HG03565 (cell line): ENCODE results near the gene TMIE.

ENCODE experiments used
- ATAC-seq: cut with Tn5 transposase; IDR thresholded peaks from one replicate; pipeline ENCODE4 v1.9.1; 2021; ENCODE audit warnings: mild to moderate bottlenecking, moderate library complexity; ENCODE audit not compliant: unreplicated experiment

The TMIE gene

DNA sequence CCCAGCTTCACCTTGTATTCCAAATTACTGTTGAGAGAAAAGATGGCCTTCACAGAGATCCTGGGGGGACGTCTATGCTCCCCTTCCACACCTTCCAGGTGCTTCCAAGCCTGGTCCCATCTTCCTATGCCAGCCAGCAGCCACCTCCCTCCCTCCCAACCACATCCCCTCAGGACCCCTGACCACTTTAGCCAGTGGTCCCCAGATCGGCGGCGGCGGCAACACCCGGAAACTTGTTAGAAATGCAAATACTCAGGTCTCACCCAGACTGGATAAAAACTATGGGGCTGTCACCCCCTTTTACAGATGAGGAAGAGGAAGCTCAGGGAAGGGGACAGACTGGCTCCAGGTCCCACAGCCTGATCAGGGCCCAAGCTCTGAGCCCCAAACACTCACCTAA, 54.5 kb downstream of the TMIE start:
- no peak for ATAC-seq

DNA sequence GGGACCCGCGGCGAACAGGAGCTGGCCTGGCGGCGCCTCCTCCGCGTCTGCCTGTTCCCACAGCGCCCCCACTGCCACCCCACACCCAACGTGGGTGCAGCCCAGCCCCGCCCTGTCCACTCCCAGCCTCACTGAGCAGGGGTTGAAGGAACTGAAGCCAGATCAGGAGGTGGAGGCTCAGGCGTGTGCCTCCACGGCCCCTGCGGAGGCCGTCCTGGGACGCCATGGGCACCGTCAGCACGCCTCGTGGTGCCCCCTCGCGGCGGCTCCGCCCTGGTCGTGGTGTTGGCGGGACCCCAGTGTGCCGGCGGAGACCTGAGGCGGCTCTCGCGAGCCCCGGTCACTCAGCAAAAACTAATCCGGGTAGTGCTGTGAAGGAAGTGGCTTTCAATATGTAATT, 55.5 kb downstream of the TMIE start:
- no peak for ATAC-seq

DNA sequence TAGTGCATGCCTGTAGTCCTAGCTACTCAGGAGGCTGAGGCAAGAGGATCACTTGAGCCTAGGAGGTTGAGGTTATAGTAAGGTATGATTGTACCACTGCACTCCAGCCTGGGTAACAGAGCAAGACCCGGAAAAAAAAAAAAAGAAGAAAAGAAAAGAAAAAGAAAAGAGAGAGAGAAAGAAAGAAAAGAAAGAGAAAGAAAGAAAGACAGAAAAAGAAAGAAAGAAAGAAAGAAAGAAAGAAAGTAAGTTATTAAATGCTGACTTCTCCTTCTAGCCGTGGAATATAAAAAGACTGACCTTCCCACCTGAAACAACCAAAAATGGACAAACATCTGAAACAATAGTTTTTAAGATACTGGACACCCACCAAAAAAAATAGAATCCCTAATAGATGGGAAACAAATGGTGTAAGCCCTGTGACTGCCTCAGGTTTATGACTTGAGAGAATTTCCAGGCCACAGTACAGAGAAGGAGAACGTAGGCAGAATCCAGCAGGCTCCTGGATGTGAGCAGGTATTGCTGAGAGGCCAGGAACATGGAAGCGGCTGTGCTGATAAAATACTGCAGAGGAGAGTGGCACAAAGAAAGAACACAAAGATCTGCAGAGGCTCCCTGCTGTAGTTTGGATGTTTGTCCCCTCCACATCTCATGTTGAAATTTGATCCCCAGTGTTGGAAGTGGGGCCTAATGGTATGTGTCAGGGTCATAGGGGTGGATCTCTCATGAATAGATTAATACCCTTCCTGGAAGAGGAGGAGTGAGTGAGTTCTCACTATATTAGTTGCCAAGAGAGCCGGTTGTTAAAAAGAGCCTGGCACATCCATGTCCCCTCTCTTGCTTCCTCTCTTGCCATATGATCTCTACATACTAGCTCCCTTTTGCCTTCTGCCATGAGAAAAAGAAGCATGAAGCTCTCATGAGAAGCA, 58.3 kb downstream of the TMIE start:
- ATAC-seq: no peak
